B cell (primary cell): Measurements from ENCODE around the gene PGS1. TPM values are rescaled to one million over a fixed set of nuclear protein-coding genes. Genes with fewer than 3 reads are reported as not detected.

ENCODE experiments used
- ATAC-seq: fragments of 200-7000 bp; cut with Tn5 transposase; one replicate; pipeline ENCODE4 v1.10.0; 2021; ENCODE audit warnings: low read depth, mild to moderate bottlenecking, moderate number of reproducible peaks, moderate library complexity
- CTCF ChIA-PET: fragments of 350-600 bp; sonication (Branson Sonifier 250); formaldehyde crosslinking; loops from one replicate; lab custom pipeline; 2021; ENCODE audit warnings: antibody characterized with exemption, inconsistent platforms; lab: Charles Lee
- POLR2A ChIA-PET: fragments of 350-600 bp; sonication (Branson Sonifier 250); formaldehyde crosslinking; loops from one replicate; lab custom pipeline; 2021; ENCODE audit warnings: antibody characterized with exemption; lab: Charles Lee
- DNase-seq: peaks from one replicate; pipeline ENCODE4 v3.0.0; 2013
- H2AFZ ChIP-seq: 2 replicates; pipeline ENCODE4 v1.6.1; 2012; ENCODE audit warnings: mild to moderate bottlenecking, low read depth, low read length; ENCODE audit not compliant: insufficient read depth, poor library complexity, severe bottlenecking
- H3K27ac ChIP-seq, 2 donors: 1 replicate in 1 of 2; 2 replicates in 1 of 2; pipeline ENCODE4 v1.5.1; 2012 to 2013; ENCODE audit warnings: low read length in 2 of 2, mild to moderate bottlenecking in 2 of 2, moderate library complexity in 1 of 2
- H3K27me3 ChIP-seq, 4 experiments: fragments of 200-600 bp in 1 of 4; sonication (generic) in 1 of 4; replicated peaks in 1 of 4; 1 replicate in 2 of 4; 2 replicates in 2 of 4; pipeline versions ENCODE4 v1.6.1 to v1.7.0; 2013 to 2016; ENCODE audit warnings: low read length in 3 of 4, mild to moderate bottlenecking in 2 of 4, mixed read lengths in 1 of 4, moderate library complexity in 1 of 4; ENCODE audit not compliant: insufficient read depth in 4 of 4, control insufficient read depth in 3 of 4; ENCODE audit errors: control extremely low read depth in 1 of 4
- H3K36me3 ChIP-seq, 2 experiments: replicated peaks in 1 of 2; 1 replicate in 1 of 2; 2 replicates in 1 of 2; pipeline versions ENCODE4 v1.6.1 to v1.7.1; 2013; ENCODE audit warnings: low read length in 1 of 2; ENCODE audit not compliant: insufficient read depth in 2 of 2, control insufficient read depth in 1 of 2; ENCODE audit errors: control extremely low read depth in 1 of 2, extremely low read depth in 1 of 2
- H3K4me1 ChIP-seq, 2 donors: fragments of 200-600 bp in 1 of 2; sonication (generic) in 1 of 2; 1 replicate in 1 of 2; 2 replicates in 1 of 2; pipeline versions ENCODE4 v1.5.1 to v1.6.1; 2013 to 2017; ENCODE audit warnings: low read length in 2 of 2; ENCODE audit not compliant: control insufficient read depth in 2 of 2, insufficient read depth in 2 of 2
- H3K4me2 ChIP-seq: replicated peaks from 2 replicates; pipeline ENCODE3; 2012; ENCODE audit warnings: mild to moderate bottlenecking, low read depth, low read length; ENCODE audit not compliant: poor library complexity, severe bottlenecking
- H3K4me3 ChIP-seq, 5 experiments: fragments of 200-600 bp in 1 of 5; sonication (generic) in 1 of 5; 1 replicate in 3 of 5; 2 replicates in 2 of 5; pipeline versions ENCODE4 v1.5.1 to v1.7.0; 2011 to 2016; ENCODE audit warnings: low read length in 4 of 5, mild to moderate bottlenecking in 4 of 5, low read depth in 2 of 5, control low read depth in 1 of 5, moderate library complexity in 1 of 5; ENCODE audit not compliant: insufficient read depth in 1 of 5; ENCODE audit errors: control extremely low read depth in 1 of 5, extremely low read depth in 1 of 5
- H3K79me2 ChIP-seq: fragments of 200-600 bp; sonication (generic); one replicate; pipeline ENCODE4 v1.6.0; 2016; ENCODE audit warnings: low read length; ENCODE audit not compliant: control insufficient read depth, insufficient read depth
- H3K9ac ChIP-seq: fragments of 200-600 bp; sonication (generic); 2 replicates; pipeline ENCODE4 v1.6.1; 2017; ENCODE audit warnings: mild to moderate bottlenecking, low read length, moderate library complexity
- H3K9me3 ChIP-seq, 3 donors: one replicate each; pipeline versions ENCODE4 v1.6.1 to v1.7.1; 2013; ENCODE audit warnings: low read length in 2 of 3; ENCODE audit not compliant: control insufficient read depth in 2 of 3, insufficient read depth in 1 of 3; ENCODE audit errors: control extremely low read depth in 1 of 3
- H4K20me1 ChIP-seq: 2 replicates; pipeline ENCODE4 v1.6.0; 2012; ENCODE audit warnings: mild to moderate bottlenecking, low read length; ENCODE audit not compliant: insufficient read depth, control insufficient read depth, poor library complexity, severe bottlenecking
- H3K27ac Mint-ChIP-seq: one replicate; pipeline ENCODE4 v1.8.0; 2021; ENCODE audit warnings: mixed read lengths
- H3K27me3 Mint-ChIP-seq: one replicate; pipeline ENCODE4 v1.8.0; 2021; ENCODE audit warnings: mixed read lengths
- H3K4me1 Mint-ChIP-seq: one replicate; pipeline ENCODE4 v1.8.0; 2021; ENCODE audit warnings: mixed read lengths
- H3K4me3 Mint-ChIP-seq: one replicate; pipeline ENCODE4 v1.8.0; 2021; ENCODE audit warnings: mixed read lengths
- H3K9me3 Mint-ChIP-seq: one replicate; pipeline ENCODE4 v1.8.0; 2022; ENCODE audit warnings: mixed read lengths; ENCODE audit not compliant: insufficient read depth
- EZH2 ChIP-seq: IDR thresholded peaks from 2 replicates; pipeline ENCODE4 v1.6.1; 2012; ENCODE audit warnings: borderline replicate concordance, low read depth, mild to moderate bottlenecking, moderate library complexity, low read length; ENCODE audit not compliant: insufficient read depth, poor library complexity, severe bottlenecking
- WGBS: methylation state at CpG from one replicate; pipeline ENCODE4 v1.1.5; 2013; ENCODE audit warnings: missing lambda C conversion rate; ENCODE audit not compliant: insufficient coverage; 5-methylcytosine and 5-hydroxymethylcytosine counted together
- intact Hi-C: fragments of 100-400 bp; cut with micrococcal nuclease; formaldehyde crosslinking; loops from one replicate; pipeline ENCODE4 v1.10.0; 2022
- polyA plus RNA-seq: library from polyadenylated mRNA; depleted of rRNA; stranded (reverse); fragments of >200 nt; gene quantifications from 2 replicates; pipeline ENCODE4 v1.2.3, GENCODE V29; 2012
- total RNA-seq, 2 donors: library from RNA; stranded (reverse); fragments of 120-200 nt in 1 of 2; gene quantifications; 1 replicate in 1 of 2; 2 replicates in 1 of 2; pipeline versions ENCODE4 v1.2.3 to v1.2.4, GENCODE V29; 2013 to 2022
- TF ChIP-seq, protein P1 (sequence below): fragments of 200-600 bp; IDR thresholded peaks from one replicate; pipeline ENCODE4 v1.8.0; 2022; ENCODE audit warnings: antibody characterized with exemption, mild to moderate bottlenecking

PGS1 gene
- total and polyA plus RNA-seq, 2 donors (not counting 1 experiment from before 2014, with no cell fraction given), result 85.1 to 88.3 TPM

DNA sequence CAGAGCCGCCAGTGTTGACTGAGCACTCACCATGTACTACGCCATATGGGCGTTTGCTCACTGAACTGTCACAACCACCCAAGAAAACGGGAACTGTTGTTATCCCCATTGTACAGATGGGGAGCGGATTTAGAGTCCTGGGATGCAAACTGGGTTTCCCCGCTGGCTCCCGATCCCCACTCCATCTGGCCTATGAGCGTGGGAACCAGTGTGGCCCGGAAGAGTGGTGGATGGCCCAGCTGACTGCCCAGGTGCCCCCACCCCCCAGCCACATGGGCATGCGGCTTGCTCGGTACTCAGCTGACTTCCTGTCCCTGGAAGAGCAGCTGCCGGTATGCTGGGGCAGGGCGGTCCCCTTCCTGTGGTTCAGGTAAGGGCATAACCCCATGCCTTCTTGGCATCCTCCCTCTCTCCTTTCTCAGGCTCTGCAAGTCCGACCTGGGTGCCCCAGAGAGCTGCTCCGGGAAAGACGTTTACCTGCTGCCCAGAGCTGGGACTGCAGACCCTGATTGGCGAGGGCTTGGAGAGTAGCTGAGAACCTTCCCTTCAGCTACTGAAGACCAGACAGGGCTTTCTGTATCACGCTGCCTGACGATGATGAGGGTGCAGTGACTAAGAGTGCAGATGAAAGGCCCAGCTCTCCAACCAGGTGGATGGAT, 34.8 kb upstream of the PGS1 start:
- ATAC-seq, result peak; percentile 67
- peaks cover 73% of the 10 kb centered on the region for H3K4me1 Mint-ChIP-seq
- peak overlapping the region; percentile 95 for H3K27ac ChIP-seq
- no peaks in the 10 kb centered on the region for H3K27me3 Mint-ChIP-seq
- no peaks in the 10 kb centered on the region for H4K20me1 ChIP-seq
- peak overlapping the region; percentile 19 for H2AFZ ChIP-seq
- WGBS, result 9% methylated on average over 19 of the region's 19 CpGs
- H3K79me2 ChIP-seq, result no peaks in the 10 kb centered on the region
- CTCF ChIA-PET, result interaction anchor here (0.7 to 14.5 kb wide), 5 partner anchors 16 to 93 kb away, joined by 3 to 171 read pairs (median 4); partner anchors contain the start of gene SOCS3
- peak overlapping the region; percentile 81 for H3K4me3 Mint-ChIP-seq
- intact Hi-C loops, result loop anchor here (1.0 to 2.0 kb wide), 3 partner anchors 13 to 67 kb away; partner anchors contain the start of gene SOCS3
- peak; percentile 91 for DNase-seq
- H3K4me1 ChIP-seq, result peaks cover 67 to 78% of the 10 kb centered on the region in 2 donors
- H3K9me3 Mint-ChIP-seq, result no peaks in the 10 kb centered on the region
- H3K27me3 ChIP-seq, result no peaks in the 10 kb centered on the region
- H3K4me3 ChIP-seq, result peak overlapping the region in 3 of 5 experiments; percentile 18 to 58 (median 28)
- peak overlapping the region; percentile 91 for H3K4me2 ChIP-seq
- H3K27ac Mint-ChIP-seq, result peak overlapping the region; percentile 96
- POLR2A ChIA-PET, result interaction anchor here (0.6 to 2.5 kb wide), 6 partner anchors 13 to 54 kb away, joined by 3 to 10 read pairs (median 6); no protein-coding TSS in a partner anchor
- H3K9ac ChIP-seq, result peak overlapping the region; percentile 61
- no peaks in the 10 kb centered on the region for H3K36me3 ChIP-seq
- TF ChIP-seq, protein P1, sequence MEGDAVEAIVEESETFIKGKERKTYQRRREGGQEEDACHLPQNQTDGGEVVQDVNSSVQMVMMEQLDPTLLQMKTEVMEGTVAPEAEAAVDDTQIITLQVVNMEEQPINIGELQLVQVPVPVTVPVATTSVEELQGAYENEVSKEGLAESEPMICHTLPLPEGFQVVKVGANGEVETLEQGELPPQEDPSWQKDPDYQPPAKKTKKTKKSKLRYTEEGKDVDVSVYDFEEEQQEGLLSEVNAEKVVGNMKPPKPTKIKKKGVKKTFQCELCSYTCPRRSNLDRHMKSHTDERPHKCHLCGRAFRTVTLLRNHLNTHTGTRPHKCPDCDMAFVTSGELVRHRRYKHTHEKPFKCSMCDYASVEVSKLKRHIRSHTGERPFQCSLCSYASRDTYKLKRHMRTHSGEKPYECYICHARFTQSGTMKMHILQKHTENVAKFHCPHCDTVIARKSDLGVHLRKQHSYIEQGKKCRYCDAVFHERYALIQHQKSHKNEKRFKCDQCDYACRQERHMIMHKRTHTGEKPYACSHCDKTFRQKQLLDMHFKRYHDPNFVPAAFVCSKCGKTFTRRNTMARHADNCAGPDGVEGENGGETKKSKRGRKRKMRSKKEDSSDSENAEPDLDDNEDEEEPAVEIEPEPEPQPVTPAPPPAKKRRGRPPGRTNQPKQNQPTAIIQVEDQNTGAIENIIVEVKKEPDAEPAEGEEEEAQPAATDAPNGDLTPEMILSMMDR, result no peak
- TF ChIP-seq EZH2, result no peak
- no peaks in the 10 kb centered on the region for H3K9me3 ChIP-seq

DNA sequence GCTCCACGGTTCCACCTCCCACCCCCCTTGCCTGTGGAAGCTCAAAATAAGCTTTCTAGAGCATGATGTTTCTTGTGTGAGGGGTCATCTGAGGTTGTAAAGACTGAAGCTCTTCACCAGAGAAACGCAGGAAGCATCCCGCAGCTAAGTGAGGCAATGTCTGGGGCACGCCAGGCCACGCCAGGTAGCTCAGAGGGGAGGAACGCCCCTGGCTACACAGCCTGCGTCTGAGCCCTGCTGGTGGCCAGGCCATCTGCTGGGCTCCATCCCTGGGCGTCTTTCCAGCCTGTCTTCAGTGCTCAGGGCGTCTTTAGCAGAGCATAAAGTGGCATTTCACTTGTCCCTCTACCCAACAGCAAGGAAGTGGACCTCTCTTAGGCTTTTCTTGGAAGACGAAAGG, 33.8 kb upstream of the PGS1 start:
- no peaks in the 10 kb centered on the region for H4K20me1 ChIP-seq
- no peak overlapping the region for H2AFZ ChIP-seq
- 95% methylated on average over 9 of the region's 10 CpGs for WGBS
- no peak overlapping the region for H3K27ac ChIP-seq
- peak overlapping the region; percentile 15 for H3K27ac Mint-ChIP-seq
- peaks cover 61 to 77% of the 10 kb centered on the region in 2 donors for H3K4me1 ChIP-seq
- peak overlapping the region; percentile 91 for H3K4me2 ChIP-seq
- DNase-seq (no peak), ATAC-seq (no peak)
- CTCF ChIA-PET, result interaction anchor here (0.7 to 14.5 kb wide), 4 partner anchors 15 to 195 kb away, joined by 3 to 171 read pairs (median 4); partner anchors contain the start of gene SOCS3
- intact Hi-C loops, result no loop called here
- H3K9me3 ChIP-seq, result no peaks in the 10 kb centered on the region
- POLR2A ChIA-PET, result interaction anchor here (1.6 to 2.5 kb wide), 3 partner anchors 12 to 31 kb away, joined by 5 to 10 read pairs (median 10); no protein-coding TSS in a partner anchor
- no peak overlapping the region for H3K4me3 ChIP-seq
- no peaks in the 10 kb centered on the region for H3K27me3 Mint-ChIP-seq
- H3K27me3 ChIP-seq, result no peaks in the 10 kb centered on the region
- H3K36me3 ChIP-seq, result no peaks in the 10 kb centered on the region
- TF ChIP-seq, protein P1, result no peak
- TF ChIP-seq EZH2, result no peak
- peaks cover 73% of the 10 kb centered on the region for H3K4me1 Mint-ChIP-seq
- no peak overlapping the region for H3K9ac ChIP-seq
- no peaks in the 10 kb centered on the region for H3K9me3 Mint-ChIP-seq
- no peaks in the 10 kb centered on the region for H3K79me2 ChIP-seq
- H3K4me3 Mint-ChIP-seq, result no peak overlapping the region
